PC-3 (cell line): Measurements from ENCODE around the gene SLC1A6.

Experiments
- CTCF ChIP-seq: fragments of 300-600 bp; sonication (generic); conservative IDR thresholded peaks from 2 replicates; pipeline ENCODE4 v1.5.1; 2017; ENCODE audit warnings: antibody characterized with exemption, low read depth, mild to moderate bottlenecking, low read length
- EZH2 ChIP-seq: fragments of 300-600 bp; sonication (generic); IDR thresholded peaks from one replicate; pipeline ENCODE4 v1.6.1; 2017; ENCODE audit warnings: antibody characterized with exemption, mild to moderate bottlenecking, low read length; ENCODE audit not compliant: unreplicated experiment
- EZH2phosphoT487 ChIP-seq: fragments of 300-600 bp; sonication (generic); IDR thresholded peaks from 2 replicates; pipeline ENCODE4 v1.6.1; 2018; ENCODE audit warnings: mild to moderate bottlenecking, antibody characterized with exemption, low read length, borderline replicate concordance

- TF ChIP-seq CTCF (no peak), EZH2phosphoT487 (no peak), EZH2 (no peak)
Measured at GRCh38 chr19:14944456-14944855, 35.2 kb downstream of the SLC1A6 start.
